GM12891 (cell line): ENCODE data around the gene PTRH1.

Source experiments
- DNase-seq: peaks from one replicate; pipeline ENCODE4 v3.0.0; 2011; ENCODE audit warnings: low spot score; ENCODE audit not compliant: insufficient read length
- FAIRE-seq: peaks from 2 replicates; lab custom pipeline; 2011; peaks lifted over from hg19 to GRCh38; lab: Jason Lieb, UNC
- PAX5 ChIP-seq: IDR thresholded peaks from 2 replicates; pipeline ENCODE4 v1.6.1; 2011; ENCODE audit warnings: low read length, moderate library complexity, mild to moderate bottlenecking; ENCODE audit not compliant: insufficient read depth, severe bottlenecking
- POLR2A ChIP-seq: IDR thresholded peaks from 2 replicates; pipeline ENCODE4 v1.6.1; 2011; ENCODE audit warnings: low read depth, low read length, control low read depth
- POLR2AphosphoS5 ChIP-seq: IDR thresholded peaks from 2 replicates; pipeline ENCODE4 v1.6.1; 2011; ENCODE audit warnings: low read depth, low read length, control low read depth
- POU2F2 ChIP-seq: IDR thresholded peaks from 2 replicates; pipeline ENCODE4 v1.6.1; 2011; ENCODE audit warnings: low read depth, mild to moderate bottlenecking, control low read depth, low read length, moderate library complexity
- SPI1 ChIP-seq: IDR thresholded peaks from 2 replicates; pipeline ENCODE4 v1.6.1; 2011; ENCODE audit warnings: low read depth, low read length, control low read depth
- TAF1 ChIP-seq: IDR thresholded peaks from 2 replicates; pipeline ENCODE4 v1.6.1; 2011; ENCODE audit warnings: low read depth, low read length, control low read depth

PTRH1 gene

DNA sequence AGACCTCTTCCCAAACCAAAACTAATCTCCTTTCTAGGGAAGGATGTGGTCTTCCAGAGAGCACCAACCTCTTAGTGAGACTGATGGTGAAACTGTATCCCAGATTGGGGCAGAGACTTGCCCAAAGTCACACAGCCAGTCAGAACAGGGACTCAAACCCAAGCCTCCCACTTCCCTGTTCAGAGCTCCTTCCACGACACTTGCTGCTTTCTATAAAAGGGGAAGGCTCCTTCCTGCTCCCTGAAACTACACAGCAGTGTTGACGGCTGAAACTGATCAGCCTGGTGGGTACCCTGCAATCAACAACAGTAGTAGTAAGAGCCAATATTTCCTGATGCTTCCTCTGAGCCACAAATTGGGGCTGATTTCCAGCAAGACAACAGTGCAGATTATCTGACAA is 18.2 kb upstream of the PTRH1 start:
- TF ChIP-seq POU2F2 = no peak
- TF ChIP-seq POLR2A = no peak
- no peak for TF ChIP-seq TAF1
- no peak for TF ChIP-seq PAX5
- no peak for TF ChIP-seq SPI1
- no peak for TF ChIP-seq POLR2AphosphoS5
- DNase-seq = no peak
- no peak for FAIRE-seq

DNA sequence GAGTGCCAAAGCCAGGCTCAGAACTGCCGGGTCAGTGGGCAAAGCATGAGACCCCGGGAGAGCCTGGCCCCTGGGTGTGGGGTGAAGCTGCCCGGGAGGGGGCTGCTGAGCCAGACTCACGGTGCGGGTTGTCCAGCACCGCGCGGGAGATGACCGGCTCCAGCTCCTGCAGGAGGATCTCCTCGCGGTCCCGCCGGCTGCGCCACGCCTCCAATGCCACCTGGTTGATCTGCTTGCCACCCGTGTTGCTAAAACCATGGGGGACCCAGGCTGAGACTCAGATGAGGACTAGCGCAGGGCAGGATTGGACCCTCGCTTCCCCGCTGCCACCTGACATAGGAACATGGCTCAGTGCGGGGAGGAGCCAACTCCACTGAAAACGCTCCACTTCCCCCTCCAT is 17.0 kb upstream of the PTRH1 start:
- FAIRE-seq = no peak
- no peak for TF ChIP-seq POLR2AphosphoS5
- no peak for TF ChIP-seq POLR2A
- TF ChIP-seq SPI1 = no peak
- no peak for TF ChIP-seq TAF1
- no peak for TF ChIP-seq POU2F2
- TF ChIP-seq PAX5 = no peak
- DNase-seq = no peak

DNA sequence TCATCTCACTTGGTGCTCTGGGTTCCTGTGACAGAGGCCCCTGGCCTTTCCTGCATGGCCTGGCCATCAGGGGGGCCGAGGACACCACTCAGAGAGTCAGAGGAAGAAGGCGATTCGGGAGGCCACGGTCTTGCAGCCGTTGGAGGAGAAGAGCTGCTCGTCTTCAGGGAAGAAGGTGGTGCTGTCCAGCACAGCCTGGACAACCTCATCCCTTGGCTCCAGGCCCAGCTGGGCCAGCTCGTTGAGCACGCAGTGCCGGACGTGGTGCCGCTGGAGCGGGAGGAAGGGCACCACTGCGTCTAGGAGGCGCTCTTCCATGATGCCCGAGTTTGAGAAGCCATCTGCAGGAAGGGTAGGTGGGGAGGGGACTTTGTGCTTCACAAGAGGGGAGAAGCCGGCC is 16.5 kb upstream of the PTRH1 start:
- no peak for FAIRE-seq
- no peak for TF ChIP-seq SPI1
- no peak for DNase-seq

DNA sequence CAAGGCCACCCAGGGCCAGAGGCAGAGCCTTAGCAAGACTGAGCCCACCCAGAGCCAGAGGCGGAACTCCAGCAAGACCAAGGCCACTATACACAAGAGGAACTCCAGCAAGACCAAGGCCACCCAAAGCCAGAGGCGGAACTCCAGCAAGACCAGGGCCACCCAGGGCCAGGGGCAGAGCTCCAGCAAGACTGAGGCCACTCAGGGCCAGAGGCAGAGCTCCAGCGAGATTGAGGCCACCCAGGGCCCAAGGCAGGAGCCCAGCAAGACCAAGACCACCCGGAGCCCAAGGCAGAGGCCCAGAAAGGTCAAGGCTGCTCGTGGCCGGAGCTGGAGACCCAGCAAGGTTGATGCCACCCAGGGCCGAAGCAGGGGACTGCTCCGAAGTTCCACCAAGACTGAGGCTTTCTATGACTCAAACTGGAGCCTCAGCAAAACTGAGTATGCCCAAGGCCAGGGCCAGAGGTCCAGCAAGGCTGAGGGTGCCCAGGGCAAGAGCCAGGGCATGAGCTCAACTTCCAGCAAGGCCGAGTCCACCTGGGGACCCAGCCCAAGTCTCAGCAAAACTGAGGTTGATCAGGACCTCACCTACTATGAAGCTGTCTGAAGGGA is 15.4 kb upstream of the PTRH1 start:
- TF ChIP-seq POU2F2 = no peak
- no peak for TF ChIP-seq POLR2A
- no peak for TF ChIP-seq SPI1
- DNase-seq (no peak), FAIRE-seq (no peak)

DNA sequence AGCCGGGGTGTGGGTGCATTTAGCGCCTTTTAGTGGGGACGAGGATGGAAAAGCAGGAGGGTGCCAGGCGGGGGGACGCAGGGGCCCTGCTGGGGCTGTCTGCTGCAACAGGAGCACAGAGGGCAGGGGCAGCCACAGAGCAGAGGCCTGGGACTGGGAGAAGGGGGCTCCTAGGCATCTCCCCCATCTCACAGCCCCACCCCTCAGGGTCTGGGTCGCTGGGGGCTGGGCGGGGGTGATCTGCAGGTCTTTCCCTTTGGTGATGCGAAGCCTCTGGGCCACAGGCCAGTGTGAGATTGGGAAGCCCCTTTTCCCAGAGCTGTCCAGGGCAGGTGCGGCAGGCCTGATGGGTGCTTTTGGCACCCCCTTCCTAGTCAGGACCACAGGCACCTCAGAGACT is 14.8 kb upstream of the PTRH1 start:
- no peak for DNase-seq
- no peak for TF ChIP-seq POLR2AphosphoS5
- TF ChIP-seq POLR2A = no peak
- no peak for TF ChIP-seq PAX5
- no peak for TF ChIP-seq SPI1
- no peak for TF ChIP-seq TAF1
- TF ChIP-seq POU2F2 = no peak

DNA sequence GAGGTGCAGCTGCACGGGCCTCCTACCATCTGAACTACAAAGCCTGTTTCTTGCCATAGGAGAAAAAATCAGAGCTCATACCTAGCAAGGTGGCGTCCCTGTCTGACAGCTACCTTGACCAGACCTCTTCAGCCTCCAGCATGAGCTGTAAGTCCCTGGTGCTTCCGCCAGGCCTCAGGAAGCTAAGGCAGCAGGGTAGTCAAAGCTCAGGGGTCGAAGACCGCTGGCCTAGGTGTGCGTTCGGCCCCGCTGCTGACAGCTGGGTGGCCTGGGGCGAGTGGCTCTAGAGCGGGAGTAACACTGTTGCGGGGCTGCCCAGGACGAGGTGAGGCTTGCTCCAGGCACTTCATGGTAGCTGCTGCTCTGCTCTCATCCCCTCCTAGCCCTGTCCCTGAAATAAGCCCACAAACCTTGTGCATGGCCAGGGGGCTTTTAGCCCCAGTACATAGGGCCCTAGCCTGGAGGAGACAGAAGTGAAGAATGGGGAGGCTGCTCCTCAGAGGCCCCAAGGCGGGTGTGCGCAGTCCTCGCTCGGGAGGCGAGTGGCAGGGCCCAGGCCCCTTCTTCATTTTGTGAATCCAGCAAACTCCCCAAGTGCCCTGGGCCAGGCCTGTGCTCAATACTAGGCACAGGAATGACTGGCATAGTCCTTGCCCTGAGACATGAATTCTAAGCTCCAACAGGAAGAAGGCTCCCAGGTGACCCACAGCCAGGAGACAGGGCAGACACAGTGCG is 14.2 kb upstream of the PTRH1 start:
- FAIRE-seq = no peak

More for the DNA sequence above, 14.8 kb upstream of the PTRH1 start:
- no peak for FAIRE-seq

DNA sequence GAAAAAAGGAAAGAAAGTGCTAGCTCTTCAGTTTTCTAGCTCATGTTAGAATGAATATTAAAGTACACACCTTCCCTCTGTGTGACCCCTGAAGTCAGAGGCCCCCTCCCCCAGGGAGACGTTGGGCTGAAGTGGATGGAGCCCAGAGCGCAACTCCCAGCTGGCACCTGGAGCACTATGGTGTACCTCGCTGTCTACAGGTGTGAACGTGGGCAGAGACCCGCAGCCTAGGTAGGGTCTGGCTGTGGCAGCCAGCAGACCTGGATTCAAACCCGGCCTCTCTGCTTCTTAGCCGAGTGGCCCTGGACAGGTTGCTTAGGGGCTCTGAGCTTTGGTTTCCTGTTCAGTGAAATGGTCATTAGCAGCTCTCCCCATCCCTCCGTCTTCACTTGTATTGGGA is 13.3 kb upstream of the PTRH1 start:
- DNase-seq = no peak
- FAIRE-seq = no peak
- TF ChIP-seq TAF1 = no peak
- no peak for TF ChIP-seq POLR2A
- TF ChIP-seq SPI1 = no peak
- TF ChIP-seq PAX5 = no peak
- no peak for TF ChIP-seq POU2F2
- no peak for TF ChIP-seq POLR2AphosphoS5

More for the DNA sequence above, 14.2 kb upstream of the PTRH1 start:
- TF ChIP-seq POLR2A (no peak), TAF1 (no peak), POU2F2 (no peak), SPI1 (no peak), POLR2AphosphoS5 (no peak), PAX5 (no peak)
- DNase-seq = no peak

DNA sequence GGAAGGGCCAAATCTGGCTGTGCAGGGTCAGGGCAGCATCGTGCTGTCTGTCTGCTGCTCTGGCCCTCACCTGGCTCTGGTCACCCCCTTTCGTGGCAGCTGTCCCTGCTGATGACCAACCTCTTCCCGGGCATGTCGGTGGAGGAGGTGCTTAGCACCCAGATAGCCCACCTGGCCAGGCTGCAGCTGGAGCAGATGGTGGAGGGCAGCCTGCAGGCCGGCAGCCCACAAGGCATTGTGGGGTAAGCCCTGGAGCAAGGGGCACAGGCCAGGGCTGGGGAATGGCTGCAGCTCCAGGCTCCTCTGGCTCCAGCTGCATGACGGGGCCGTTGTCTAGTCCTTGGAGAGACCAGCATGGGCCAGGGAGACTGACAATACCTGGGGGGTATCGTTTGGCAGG is 11.4 kb upstream of the PTRH1 start:
- TF ChIP-seq POLR2A (no peak), PAX5 (no peak), TAF1 (no peak), SPI1 (no peak), POLR2AphosphoS5 (no peak), POU2F2 (no peak)
- FAIRE-seq (no peak), DNase-seq (no peak)

DNA sequence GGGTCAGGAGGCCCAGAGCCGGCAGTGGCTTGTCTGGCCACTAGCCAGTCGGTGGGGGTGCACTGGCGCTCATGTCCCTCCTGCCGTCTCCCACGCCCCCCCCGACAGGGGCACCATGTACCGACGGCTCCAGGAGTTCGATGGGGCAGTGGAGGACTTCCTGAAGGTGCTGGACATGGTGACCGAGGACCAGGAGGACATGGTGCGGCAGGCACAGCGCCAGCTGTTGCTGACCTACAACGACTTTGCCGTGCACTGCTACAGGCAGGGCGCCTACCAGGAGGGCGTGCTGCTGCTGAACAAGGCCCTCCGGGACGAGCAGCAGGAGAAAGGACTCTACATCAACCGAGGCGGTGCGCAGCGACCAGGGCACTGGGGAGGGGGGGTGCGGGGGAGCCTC is 8.5 kb upstream of the PTRH1 start:
- TF ChIP-seq POLR2AphosphoS5 = no peak
- TF ChIP-seq PAX5 = no peak
- TF ChIP-seq POLR2A = no peak
- TF ChIP-seq SPI1 = no peak
- DNase-seq (no peak), FAIRE-seq (no peak)

DNA sequence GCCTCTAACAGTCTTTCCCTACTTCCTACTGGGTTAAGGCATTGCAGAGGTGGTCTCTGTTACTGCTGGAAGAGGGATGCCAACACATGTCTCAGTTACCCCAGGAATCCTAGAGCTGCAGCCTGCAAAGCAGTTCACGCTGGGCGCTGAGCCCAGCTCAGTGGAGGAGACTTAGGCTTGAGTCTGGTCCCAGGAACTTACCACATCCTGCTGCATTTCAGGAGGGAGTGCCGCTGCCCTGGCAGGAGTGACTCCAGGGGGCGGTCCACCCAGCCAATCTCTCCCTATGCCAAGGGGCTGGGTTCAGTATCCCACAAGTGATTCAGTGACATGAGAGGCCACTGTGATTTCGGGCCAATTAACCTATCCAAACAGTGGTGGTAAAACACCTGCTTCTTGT is 8.0 kb upstream of the PTRH1 start:
- DNase-seq = no peak
- no peak for FAIRE-seq
- TF ChIP-seq SPI1 = no peak
- no peak for TF ChIP-seq POU2F2
- no peak for TF ChIP-seq TAF1
- TF ChIP-seq POLR2A = no peak
- no peak for TF ChIP-seq PAX5
- TF ChIP-seq POLR2AphosphoS5 = no peak
